Left lung (tissue), 10 donors: ENCODE data around the gene NIM1K. TPM values are rescaled to one million over a fixed set of nuclear protein-coding genes. Genes with fewer than 3 reads are reported as not detected.

ENCODE experiments used
- ATAC-seq: fragments of 200-7000 bp; cut with Tn5 transposase; one replicate; pipeline ENCODE4 v1.9.1; 2020; ENCODE audit warnings: moderate library complexity
- DNase-seq, 4 donors: peaks; one replicate each; pipeline ENCODE4 v3.0.0-alpha.2; 2013 to 2020
- H3K27ac ChIP-seq, 2 donors: fragments of 200-600 bp; sonication (generic) in 1 of 2; one replicate each; pipeline versions ENCODE4 v1.5.0 to v1.8.0; 2020 to 2021
- H3K27me3 ChIP-seq, 2 donors: fragments of 200-600 bp; sonication (generic) in 1 of 2; one replicate each; pipeline versions ENCODE4 v1.5.0 to v1.8.0; 2020 to 2021
- H3K36me3 ChIP-seq, 2 donors: fragments of 200-600 bp; sonication (generic) in 1 of 2; one replicate each; pipeline versions ENCODE4 v1.5.0 to v1.8.0; 2020 to 2021
- H3K4me1 ChIP-seq, 2 donors: fragments of 200-600 bp; one replicate each; pipeline ENCODE4 v1.8.0; 2021
- H3K4me3 ChIP-seq, 2 donors: fragments of 200-600 bp; sonication (generic) in 1 of 2; one replicate each; pipeline versions ENCODE4 v1.5.0 to v1.8.0; 2020 to 2021; ENCODE audit warnings: mild to moderate bottlenecking in 1 of 2
- H3K9me3 ChIP-seq, 2 donors: fragments of 200-600 bp; sonication (generic) in 1 of 2; one replicate each; pipeline versions ENCODE4 v1.5.0 to v1.8.0; 2020 to 2021
- CTCF ChIP-seq, 2 donors: fragments of 200-600 bp; sonication (generic) in 1 of 2; IDR thresholded peaks; one replicate each; pipeline versions ENCODE4 v1.5.0 to v1.8.0; 2021; ENCODE audit warnings: antibody characterized with exemption in 2 of 2
- intact Hi-C, 2 donors: fragments of 100-400 bp; cut with DNase I; formaldehyde crosslinking; loops; one replicate each; pipeline versions ENCODE4 v1.11.2 to v1.14.2; 2022
- polyA plus RNA-seq, 6 donors: library from polyadenylated mRNA; unstranded; fragments of 120-200 nt; gene quantifications; one replicate each; pipeline ENCODE4 v1.2.1, GENCODE V29; 2013; ENCODE audit not compliant: insufficient read length in 6 of 6
- total RNA-seq, 2 donors: library from RNA; stranded (reverse); fragmentation: NEBNext Ultra II Directional; extraction: Animal tissue kit (Norgen Biotek cat#: 25700); gene quantifications; one replicate each; pipeline ENCODE4 v1.2.1, GENCODE V29; 2021
- donor health status: DM: no; HTN: yes; CAD: no.
- donor health status: DM: no; HTN: no; CAD: no.

Gene NIM1K
- total and polyA plus RNA-seq, 8 donors, result 0.44 to 3.0 (median 0.79) TPM

GRCh38 chr5:43309122-43309521, 117.1 kb downstream of the NIM1K start:
- Histone ChIP-seq H3K4me1 (peaks cover 3 to 38% of the 10 kb centered on the region in 2 donors), H3K36me3 (peaks cover 0 to 6% of the 10 kb centered on the region in 2 donors), H3K27me3 (no peaks in the 10 kb centered on the region), H3K9me3 (no peaks in the 10 kb centered on the region), H3K27ac (no peak overlapping the region), H3K4me3 (peak overlapping the region in 1 of 2 donors; percentile 90)
- TF ChIP-seq CTCF (IDR thresholded peaks at IDR 0.05), result no peak
- intact Hi-C loops, result no loop called here
- no peak for ATAC-seq
- DNase-seq, result no peak

GRCh38 chr5:43309637-43310036, 117.6 kb downstream of the NIM1K start:
- Histone ChIP-seq H3K4me1 (peaks cover 3 to 40% of the 10 kb centered on the region in 2 donors), H3K27me3 (no peaks in the 10 kb centered on the region), H3K4me3 (peak overlapping the region in 1 of 2 donors; percentile 90), H3K36me3 (peaks cover 0 to 6% of the 10 kb centered on the region in 2 donors), H3K9me3 (no peaks in the 10 kb centered on the region), H3K27ac (no peak overlapping the region)
- DNase-seq (peak in 1 of 4 donors; percentile 18), ATAC-seq (no peak)
- no peak for TF ChIP-seq CTCF (IDR thresholded peaks at IDR 0.05)
- intact Hi-C loops, result no loop called here

- Histone ChIP-seq H3K4me3 (peak overlapping the region; percentile 83 to 90), H3K36me3 (no peaks in the 10 kb centered on the region), H3K4me1 (peaks cover 3 to 30% of the 10 kb centered on the region in 2 donors), H3K27me3 (no peaks in the 10 kb centered on the region), H3K27ac (peak overlapping the region in 1 of 2 donors; percentile 93), H3K9me3 (no peaks in the 10 kb centered on the region)
- intact Hi-C loops, result no loop called here
- DNase-seq (no peak), ATAC-seq (no peak)
- no peak for TF ChIP-seq CTCF (IDR thresholded peaks at IDR 0.05)
Measured at GRCh38 chr5:43312076-43312661, 120.1 kb downstream of the NIM1K start.

GRCh38 chr5:43312699-43313034, 120.6 kb downstream of the NIM1K start:
- peak; percentile 10 for ATAC-seq
- no peaks in the 10 kb centered on the region for H3K9me3 ChIP-seq
- H3K27me3 ChIP-seq, result no peaks in the 10 kb centered on the region
- no peaks in the 10 kb centered on the region for H3K36me3 ChIP-seq
- intact Hi-C loops, result no loop called here
- peak overlapping the region; percentile 83 to 90 for H3K4me3 ChIP-seq
- peak overlapping the region; percentile 88 to 93 for H3K27ac ChIP-seq
- TF ChIP-seq CTCF (IDR thresholded peaks at IDR 0.05), result no peak
- peaks cover 3 to 30% of the 10 kb centered on the region in 2 donors for H3K4me1 ChIP-seq
- no peak for DNase-seq

GRCh38 chr5:43313035-43313853, 121.2 kb downstream of the NIM1K start, which contains the start of gene HMGCS1:
Gene HMGCS1 (minus strand): TSS chr5:43313412. CDS start chr5:43298965, 14,447 bp downstream.
- peak within 1 kb of the TSS; percentile 88 to 93 for H3K27ac ChIP-seq

More at GRCh38 chr5:43313035-43313853, 121.2 kb downstream of the NIM1K start, which contains the start of gene HMGCS1:
- no peaks in the 10 kb centered on the region for H3K27me3 ChIP-seq
- peak within 1 kb of the TSS; percentile 83 to 90 for H3K4me3 ChIP-seq
- intact Hi-C loops, result no loop called here
- TF ChIP-seq CTCF (IDR thresholded peaks at IDR 0.05), result no peak
- peaks cover 3 to 30% of the 10 kb centered on the region in 2 donors for H3K4me1 ChIP-seq
- DNase-seq (peak; percentile 97 to 99 (median 98)), ATAC-seq (peak; percentile 97)
- H3K36me3 ChIP-seq, result no peaks in the 10 kb centered on the region
- no peaks in the 10 kb centered on the region for H3K9me3 ChIP-seq
